IMR-90 (cell line): Measurements from ENCODE around the gene CPAMD8.

Experiments
- BHLHE40 ChIP-seq: fragments of 150-350 bp; IDR thresholded peaks from 2 replicates; pipeline ENCODE4 v1.6.1; 2016; ENCODE audit warnings: mild to moderate bottlenecking, low read depth, low read length
- CEBPB ChIP-seq: IDR thresholded peaks from 2 replicates; pipeline ENCODE4 v1.6.1; 2012; ENCODE audit warnings: low read depth, low read length, improper control_type of control experiment
- CHD1 ChIP-seq: IDR thresholded peaks from 2 replicates; pipeline ENCODE4 v1.6.1; 2012; ENCODE audit warnings: low read depth, low read length, improper control_type of control experiment
- MAZ ChIP-seq: IDR thresholded peaks from 2 replicates; pipeline ENCODE4 v1.6.1; 2012; ENCODE audit warnings: low read depth, mild to moderate bottlenecking, low read length, improper control_type of control experiment, moderate library complexity, borderline replicate concordance
- MXI1 ChIP-seq: IDR thresholded peaks from 2 replicates; pipeline ENCODE4 v1.6.1; 2012; ENCODE audit warnings: low read depth, mild to moderate bottlenecking, low read length, moderate library complexity, borderline replicate concordance
- NFE2L2 ChIP-seq: fragments of 150-350 bp; IDR thresholded peaks from 2 replicates; pipeline ENCODE4 v1.6.1; 2016; ENCODE audit warnings: low read depth, mild to moderate bottlenecking, low read length
- POLR2A ChIP-seq: IDR thresholded peaks from 2 replicates; pipeline ENCODE4 v1.6.1; 2012; ENCODE audit warnings: mild to moderate bottlenecking, low read depth, low read length
- RAD21 ChIP-seq: IDR thresholded peaks from 2 replicates; pipeline ENCODE4 v1.6.1; 2012; ENCODE audit warnings: low read length, improper control_type of control experiment
- RFX5 ChIP-seq: IDR thresholded peaks from 2 replicates; pipeline ENCODE4 v1.8.0; 2012; ENCODE audit warnings: low read depth, mild to moderate bottlenecking, low read length, moderate library complexity
- TF ChIP-seq, protein P1 (sequence below): conservative IDR thresholded peaks from 2 replicates; pipeline ENCODE4 v1.5.1; 2012; ENCODE audit warnings: mild to moderate bottlenecking, low read depth, low read length, improper control_type of control experiment
- TF ChIP-seq, protein P2 (sequence below): fragments of 150-350 bp; IDR thresholded peaks from 2 replicates; pipeline ENCODE4 v1.6.1; 2017; ENCODE audit warnings: mild to moderate bottlenecking, antibody characterized with exemption, low read length, low read depth
- TF ChIP-seq, protein P3 (sequence below): fragments of 150-350 bp; IDR thresholded peaks from 2 replicates; pipeline ENCODE4 v1.6.1; 2016; ENCODE audit warnings: low read depth, mild to moderate bottlenecking, low read length, moderate library complexity, borderline replicate concordance

DNA sequence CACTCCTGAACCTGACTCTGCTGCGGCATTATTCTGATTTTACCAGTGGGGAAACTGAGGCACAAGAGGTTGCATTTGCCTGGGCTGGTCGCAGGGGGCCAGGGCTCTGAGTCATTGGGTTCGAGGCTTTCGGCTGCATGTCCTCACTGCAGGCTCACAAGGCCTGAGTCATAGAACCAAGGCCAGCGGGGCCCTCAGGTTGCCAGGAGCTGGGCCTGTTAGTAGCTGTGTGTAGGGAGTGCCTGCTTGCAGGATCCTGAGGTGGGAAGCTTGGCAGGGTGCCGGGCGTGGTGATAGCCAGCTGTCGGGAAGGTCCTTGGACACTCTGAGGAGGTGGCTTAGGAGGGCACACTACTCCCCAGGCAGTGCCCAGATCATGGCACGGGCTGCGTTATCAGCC, 159.4 kb downstream of the CPAMD8 start:
- TF ChIP-seq POLR2A (no peak), NFE2L2 (no peak), CEBPB (no peak), RAD21 (no peak), MXI1 (no peak), RFX5 (no peak), MAZ (no peak), BHLHE40 (no peak), CHD1 (no peak)
- TF ChIP-seq, protein P1, sequence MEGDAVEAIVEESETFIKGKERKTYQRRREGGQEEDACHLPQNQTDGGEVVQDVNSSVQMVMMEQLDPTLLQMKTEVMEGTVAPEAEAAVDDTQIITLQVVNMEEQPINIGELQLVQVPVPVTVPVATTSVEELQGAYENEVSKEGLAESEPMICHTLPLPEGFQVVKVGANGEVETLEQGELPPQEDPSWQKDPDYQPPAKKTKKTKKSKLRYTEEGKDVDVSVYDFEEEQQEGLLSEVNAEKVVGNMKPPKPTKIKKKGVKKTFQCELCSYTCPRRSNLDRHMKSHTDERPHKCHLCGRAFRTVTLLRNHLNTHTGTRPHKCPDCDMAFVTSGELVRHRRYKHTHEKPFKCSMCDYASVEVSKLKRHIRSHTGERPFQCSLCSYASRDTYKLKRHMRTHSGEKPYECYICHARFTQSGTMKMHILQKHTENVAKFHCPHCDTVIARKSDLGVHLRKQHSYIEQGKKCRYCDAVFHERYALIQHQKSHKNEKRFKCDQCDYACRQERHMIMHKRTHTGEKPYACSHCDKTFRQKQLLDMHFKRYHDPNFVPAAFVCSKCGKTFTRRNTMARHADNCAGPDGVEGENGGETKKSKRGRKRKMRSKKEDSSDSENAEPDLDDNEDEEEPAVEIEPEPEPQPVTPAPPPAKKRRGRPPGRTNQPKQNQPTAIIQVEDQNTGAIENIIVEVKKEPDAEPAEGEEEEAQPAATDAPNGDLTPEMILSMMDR: no peak
- TF ChIP-seq, protein P2, sequence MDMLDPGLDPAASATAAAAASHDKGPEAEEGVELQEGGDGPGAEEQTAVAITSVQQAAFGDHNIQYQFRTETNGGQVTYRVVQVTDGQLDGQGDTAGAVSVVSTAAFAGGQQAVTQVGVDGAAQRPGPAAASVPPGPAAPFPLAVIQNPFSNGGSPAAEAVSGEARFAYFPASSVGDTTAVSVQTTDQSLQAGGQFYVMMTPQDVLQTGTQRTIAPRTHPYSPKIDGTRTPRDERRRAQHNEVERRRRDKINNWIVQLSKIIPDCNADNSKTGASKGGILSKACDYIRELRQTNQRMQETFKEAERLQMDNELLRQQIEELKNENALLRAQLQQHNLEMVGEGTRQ: no peak
- TF ChIP-seq, protein P3, sequence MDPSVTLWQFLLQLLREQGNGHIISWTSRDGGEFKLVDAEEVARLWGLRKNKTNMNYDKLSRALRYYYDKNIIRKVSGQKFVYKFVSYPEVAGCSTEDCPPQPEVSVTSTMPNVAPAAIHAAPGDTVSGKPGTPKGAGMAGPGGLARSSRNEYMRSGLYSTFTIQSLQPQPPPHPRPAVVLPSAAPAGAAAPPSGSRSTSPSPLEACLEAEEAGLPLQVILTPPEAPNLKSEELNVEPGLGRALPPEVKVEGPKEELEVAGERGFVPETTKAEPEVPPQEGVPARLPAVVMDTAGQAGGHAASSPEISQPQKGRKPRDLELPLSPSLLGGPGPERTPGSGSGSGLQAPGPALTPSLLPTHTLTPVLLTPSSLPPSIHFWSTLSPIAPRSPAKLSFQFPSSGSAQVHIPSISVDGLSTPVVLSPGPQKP: no peak
